ENCODE measurements around the gene ZNF813. TPM values are rescaled to one million over a fixed set of nuclear protein-coding genes. Genes with fewer than 3 reads are reported as not detected.

The ZNF813 gene
- total and polyA plus RNA-seq, 9 of the 15 experiments (the other 6 are each of a cell fraction or from before 2014, with no cell fraction given) = 1.3 to 8.0 (median 5.3) TPM

- no peak for TF ChIP-seq ZNF407 (IDR thresholded peaks at IDR 0.05; ENCODE audit: low read depth)
- TF ChIP-seq ZBED1 (IDR thresholded peaks at IDR 0.05) = no peak
- no peak for TF ChIP-seq CBX5 (IDR thresholded peaks at IDR 0.05; ENCODE audit: borderline replicate concordance, low read depth)
- TF ChIP-seq, protein P1, sequence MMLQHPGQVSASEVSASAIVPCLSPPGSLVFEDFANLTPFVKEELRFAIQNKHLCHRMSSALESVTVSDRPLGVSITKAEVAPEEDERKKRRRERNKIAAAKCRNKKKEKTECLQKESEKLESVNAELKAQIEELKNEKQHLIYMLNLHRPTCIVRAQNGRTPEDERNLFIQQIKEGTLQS (IDR thresholded peaks at IDR 0.05) = no peak
- TF ChIP-seq, protein P1 (CRISPR knock-in tag; conservative IDR thresholded peaks at IDR 0.05) = no peak
- TF ChIP-seq, protein P2, sequence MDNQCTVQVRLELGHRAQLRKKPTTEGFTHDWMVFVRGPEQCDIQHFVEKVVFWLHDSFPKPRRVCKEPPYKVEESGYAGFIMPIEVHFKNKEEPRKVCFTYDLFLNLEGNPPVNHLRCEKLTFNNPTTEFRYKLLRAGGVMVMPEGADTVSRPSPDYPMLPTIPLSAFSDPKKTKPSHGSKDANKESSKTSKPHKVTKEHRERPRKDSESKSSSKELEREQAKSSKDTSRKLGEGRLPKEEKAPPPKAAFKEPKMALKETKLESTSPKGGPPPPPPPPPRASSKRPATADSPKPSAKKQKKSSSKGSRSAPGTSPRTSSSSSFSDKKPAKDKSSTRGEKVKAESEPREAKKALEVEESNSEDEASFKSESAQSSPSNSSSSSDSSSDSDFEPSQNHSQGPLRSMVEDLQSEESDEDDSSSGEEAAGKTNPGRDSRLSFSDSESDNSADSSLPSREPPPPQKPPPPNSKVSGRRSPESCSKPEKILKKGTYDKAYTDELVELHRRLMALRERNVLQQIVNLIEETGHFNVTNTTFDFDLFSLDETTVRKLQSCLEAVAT (IDR thresholded peaks at IDR 0.05) = no peak
- TF ChIP-seq ZNF583 (CRISPR knock-in tag; IDR thresholded peaks at IDR 0.05) = peak; percentile 99
- peak; percentile 49; the same call in 1 of the 2 replicates for TF ChIP-seq VEZF1 (CRISPR knock-in tag; IDR thresholded peaks at IDR 0.05)
- TF ChIP-seq FOXK1 (CRISPR knock-in tag; IDR thresholded peaks at IDR 0.05; ENCODE audit: borderline replicate concordance) = no peak
- TF ChIP-seq NR3C1 (CRISPR knock-in tag; IDR thresholded peaks at IDR 0.05) = no peak
- peak; percentile 55; the same call in 1 of the 2 replicates for TF ChIP-seq HIVEP1 (CRISPR knock-in tag; IDR thresholded peaks at IDR 0.05)
- peak; percentile 77; the same call in 1 of the 2 replicates for TF ChIP-seq TCF7 (IDR thresholded peaks at IDR 0.05; ENCODE audit: borderline replicate concordance)
- no peak for TF ChIP-seq TRIM25 (IDR thresholded peaks at IDR 0.05; ENCODE audit: borderline replicate concordance)
- TF ChIP-seq ZNF780A (CRISPR knock-in tag; IDR thresholded peaks at IDR 0.05) = no peak
- TF ChIP-seq TSC22D4 (tag; IDR thresholded peaks at IDR 0.05) = no peak
These were observed 49.7 kb downstream of the ZNF813 start (continued) for GRCh38 chr19:53517114-53517741.

Data from K562 (cell line).